ENCODE measurements around the gene CDK14.

DNA sequence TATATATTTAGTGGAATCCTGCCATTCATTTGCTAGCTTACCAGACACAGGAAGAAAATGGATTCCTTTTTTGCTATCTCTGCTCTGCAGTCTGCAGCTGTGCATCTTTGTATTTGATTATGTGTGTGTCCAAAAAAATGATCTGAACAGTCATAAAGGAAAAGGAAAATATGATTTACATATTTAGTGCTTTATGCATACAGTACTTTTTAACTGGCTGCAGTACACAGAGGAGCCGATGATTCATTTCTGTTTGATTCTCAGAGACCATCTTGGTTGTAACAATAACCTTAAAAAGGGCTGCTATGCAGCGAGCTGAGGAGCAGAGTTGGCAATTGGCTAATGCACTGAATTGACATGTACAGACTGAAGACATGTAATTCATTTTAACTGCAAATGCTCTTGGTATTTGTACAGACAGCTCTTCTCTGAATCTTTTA lies 516.8 kb downstream of the CDK14 start:
- no peak for TF ChIP-seq POLR2A (IDR thresholded peaks at IDR 0.05)
- TF ChIP-seq, protein P1, sequence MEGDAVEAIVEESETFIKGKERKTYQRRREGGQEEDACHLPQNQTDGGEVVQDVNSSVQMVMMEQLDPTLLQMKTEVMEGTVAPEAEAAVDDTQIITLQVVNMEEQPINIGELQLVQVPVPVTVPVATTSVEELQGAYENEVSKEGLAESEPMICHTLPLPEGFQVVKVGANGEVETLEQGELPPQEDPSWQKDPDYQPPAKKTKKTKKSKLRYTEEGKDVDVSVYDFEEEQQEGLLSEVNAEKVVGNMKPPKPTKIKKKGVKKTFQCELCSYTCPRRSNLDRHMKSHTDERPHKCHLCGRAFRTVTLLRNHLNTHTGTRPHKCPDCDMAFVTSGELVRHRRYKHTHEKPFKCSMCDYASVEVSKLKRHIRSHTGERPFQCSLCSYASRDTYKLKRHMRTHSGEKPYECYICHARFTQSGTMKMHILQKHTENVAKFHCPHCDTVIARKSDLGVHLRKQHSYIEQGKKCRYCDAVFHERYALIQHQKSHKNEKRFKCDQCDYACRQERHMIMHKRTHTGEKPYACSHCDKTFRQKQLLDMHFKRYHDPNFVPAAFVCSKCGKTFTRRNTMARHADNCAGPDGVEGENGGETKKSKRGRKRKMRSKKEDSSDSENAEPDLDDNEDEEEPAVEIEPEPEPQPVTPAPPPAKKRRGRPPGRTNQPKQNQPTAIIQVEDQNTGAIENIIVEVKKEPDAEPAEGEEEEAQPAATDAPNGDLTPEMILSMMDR (IDR thresholded peaks at IDR 0.05): no peak
- TF ChIP-seq POLR2AphosphoS5 (IDR thresholded peaks at IDR 0.05): no peak
- TF ChIP-seq EP300 (IDR thresholded peaks at IDR 0.05): no peak

Data from stomach (tissue), 4 donors.